Fibroblast of skin of back (primary cell): ENCODE data around the gene ALDH9A1.
A peak's percentile ranks its signal among the peaks of the same experiment; 100 is the strongest.
"Not testable (repeated sequence)": the region's sequence is repeated elsewhere in the genome, so short reads cannot be mapped to it uniquely, and the experiment has no call there.

Experiments
- DNase-seq: peaks from one replicate; pipeline ENCODE4 v3.0.0-alpha.2; 2013

The ALDH9A1 gene

GRCh38 chr1:165645654-165646366 lies 52.6 kb downstream of the ALDH9A1 start:
- no peak for DNase-seq

- no peak for DNase-seq
These were observed 54.2 kb downstream of the ALDH9A1 start for GRCh38 chr1:165644064-165644735.

- DNase-seq: peak; percentile 15
These were observed 57.0 kb downstream of the ALDH9A1 start for GRCh38 chr1:165641231-165641987.

GRCh38 chr1:165639821-165640623 lies 58.3 kb downstream of the ALDH9A1 start:
- DNase-seq: no peak

- not testable (repeated sequence) for DNase-seq
These were observed 60.2 kb downstream of the ALDH9A1 start for GRCh38 chr1:165638211-165638610.

GRCh38 chr1:165637427-165637826 lies 60.9 kb downstream of the ALDH9A1 start:
- DNase-seq: no peak

GRCh38 chr1:165635823-165636222 lies 62.5 kb downstream of the ALDH9A1 start:
- no peak for DNase-seq

GRCh38 chr1:165635329-165635728 lies 63.0 kb downstream of the ALDH9A1 start:
- DNase-seq: no peak

- DNase-seq: no peak
These were observed 64.0 kb downstream of the ALDH9A1 start for GRCh38 chr1:165634154-165634921.

GRCh38 chr1:165633614-165634013 lies 64.7 kb downstream of the ALDH9A1 start:
- DNase-seq: peak; percentile 58

- DNase-seq: peak; percentile 26
These were observed 65.9 kb downstream of the ALDH9A1 start for GRCh38 chr1:165632491-165632890.

- no peak for DNase-seq
These were observed 66.3 kb downstream of the ALDH9A1 start for GRCh38 chr1:165632152-165632469.

- DNase-seq: peak; percentile 91
These were observed 66.8 kb downstream of the ALDH9A1 start for GRCh38 chr1:165631342-165632151.

GRCh38 chr1:165630629-165631341 lies 67.6 kb downstream of the ALDH9A1 start, which contains the start of gene MGST3:
TSS of gene MGST3 (plus strand) at chr1:165631234. CDS start at chr1:165649848, 18,614 bp downstream.
- peak; percentile 96 for DNase-seq

GRCh38 chr1:165629848-165630628 lies 68.3 kb downstream of the ALDH9A1 start:
- no peak for DNase-seq

GRCh38 chr1:165629151-165629550 lies 69.2 kb downstream of the ALDH9A1 start:
- DNase-seq: no peak

- DNase-seq: no peak
These were observed 70.1 kb downstream of the ALDH9A1 start for GRCh38 chr1:165628147-165628822.

GRCh38 chr1:165624441-165624840 lies 73.9 kb downstream of the ALDH9A1 start:
- DNase-seq: no peak

GRCh38 chr1:165623624-165624023 lies 74.7 kb downstream of the ALDH9A1 start:
- DNase-seq: no peak
